ENCODE data around the gene HNRNPUL1.

DNA sequence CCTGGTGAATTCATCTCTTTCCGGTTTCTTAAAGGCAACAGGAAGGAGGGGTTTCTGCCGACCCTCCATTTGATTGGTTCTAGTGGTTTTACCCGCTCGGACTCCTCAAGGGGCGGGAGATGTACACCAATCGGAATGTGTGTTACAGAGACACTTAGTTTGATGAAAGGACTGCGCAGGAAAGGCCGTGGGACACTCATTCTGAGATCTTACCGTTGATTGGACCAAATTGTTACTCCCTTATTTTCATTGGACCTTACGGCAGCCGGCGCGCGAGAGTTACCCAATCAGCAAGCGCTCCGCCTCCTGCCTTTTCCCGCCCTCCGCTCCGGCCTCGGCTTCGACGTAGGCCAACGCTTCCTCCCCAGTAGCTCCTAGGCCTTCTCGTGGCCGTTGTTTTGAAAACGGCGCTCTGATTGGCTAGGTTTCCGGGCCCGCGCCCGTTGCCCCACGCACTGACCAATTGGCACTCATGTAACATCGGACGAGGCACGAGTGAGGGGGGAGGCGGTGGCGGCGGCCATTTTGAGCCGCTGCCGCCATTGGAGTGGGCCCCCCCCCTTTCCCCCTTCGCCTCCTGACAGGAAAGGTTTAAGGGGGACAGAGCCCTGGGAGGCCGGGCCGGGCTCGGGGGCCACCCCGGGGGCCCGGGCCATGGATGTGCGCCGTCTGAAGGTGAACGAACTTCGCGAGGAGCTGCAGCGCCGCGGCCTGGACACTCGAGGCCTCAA is at the start of gene HNRNPUL1:
- TF ChIP-seq CTCF (conservative IDR thresholded peaks at IDR 0.05; ENCODE audit: low read depth, low read length) (peak; percentile 31; the same call in 1 of the 2 replicates), EZH2 (IDR thresholded peaks at IDR 0.05; ENCODE audit: low read length, unreplicated experiment) (no peak), EZH2phosphoT487 (IDR thresholded peaks at IDR 0.05; ENCODE audit: borderline replicate concordance, low read length) (no peak)
